T-helper 22 cell (primary cell): ENCODE results near the gene ZGRF1.
"Not testable (repeated sequence)": the region's sequence is repeated elsewhere in the genome, so short reads cannot be mapped to it uniquely, and the experiment has no call there.

ENCODE experiments used
- DNase-seq: peaks from one replicate; pipeline ENCODE4 v3.0.0-alpha.2; 2020; ENCODE audit warnings: low read depth

Gene ZGRF1

GRCh38 chr4:112557676-112558411 is 78.9 kb downstream of the ZGRF1 start:
- no peak for DNase-seq

GRCh38 chr4:112554271-112554670 is 82.4 kb downstream of the ZGRF1 start:
- not testable (repeated sequence) for DNase-seq

GRCh38 chr4:112552668-112553067 is 84.0 kb downstream of the ZGRF1 start:
- no peak for DNase-seq

GRCh38 chr4:112550728-112551127 is 86.0 kb downstream of the ZGRF1 start:
- DNase-seq = no peak

GRCh38 chr4:112546476-112546875 is 90.2 kb downstream of the ZGRF1 start:
- DNase-seq = no peak

- DNase-seq = no peak
Observed at GRCh38 chr4:112545346-112545745, 91.4 kb downstream of the ZGRF1 start.

GRCh38 chr4:112540695-112541094 is 96.0 kb downstream of the ZGRF1 start:
- no peak for DNase-seq

- DNase-seq = no peak
Observed at GRCh38 chr4:112536123-112536522, 100.6 kb downstream of the ZGRF1 start.

GRCh38 chr4:112532267-112532666 is 104.4 kb downstream of the ZGRF1 start:
- no peak for DNase-seq

- no peak for DNase-seq
Observed at GRCh38 chr4:112531146-112531545, 105.6 kb downstream of the ZGRF1 start.

GRCh38 chr4:112526061-112526460 is 110.6 kb downstream of the ZGRF1 start:
- no peak for DNase-seq

- peak; percentile 39 for DNase-seq
Observed at GRCh38 chr4:112523764-112524505, 112.8 kb downstream of the ZGRF1 start.

- no peak for DNase-seq
Observed at GRCh38 chr4:112523008-112523721, 113.5 kb downstream of the ZGRF1 start.

GRCh38 chr4:112522431-112522830 is 114.3 kb downstream of the ZGRF1 start:
- not testable (repeated sequence) for DNase-seq

- DNase-seq = no peak
Observed at GRCh38 chr4:112521123-112522023, 115.3 kb downstream of the ZGRF1 start.

- DNase-seq = no peak
Observed at GRCh38 chr4:112520598-112521122, 116.0 kb downstream of the ZGRF1 start.

GRCh38 chr4:112519689-112520597 is 116.8 kb downstream of the ZGRF1 start:
- DNase-seq = no peak

GRCh38 chr4:112518675-112519074 is 118.0 kb downstream of the ZGRF1 start:
- no peak for DNase-seq

GRCh38 chr4:112517911-112518310 is 118.8 kb downstream of the ZGRF1 start:
- no peak for DNase-seq

- DNase-seq = no peak
Observed at GRCh38 chr4:112517067-112517634, 119.6 kb downstream of the ZGRF1 start.
